Liver (tissue), 3 donors: ENCODE results near the gene FLOT2.

Experiments used
- GABPA ChIP-seq, 2 donors: IDR thresholded peaks in 1 of 2; conservative IDR thresholded peaks in 1 of 2; 2 replicates each; pipeline ENCODE4 v1.6.1; 2016; ENCODE audit warnings: antibody characterized with exemption in 2 of 2, mild to moderate bottlenecking in 1 of 2, moderate library complexity in 1 of 2
- HNF4A ChIP-seq, 2 donors: conservative IDR thresholded peaks; 2 replicates each; pipeline ENCODE4 v1.6.1; 2016; ENCODE audit warnings: antibody characterized with exemption in 2 of 2, mild to moderate bottlenecking in 2 of 2
- TAF1 ChIP-seq: conservative IDR thresholded peaks from 2 replicates; pipeline ENCODE4 v1.6.1; 2016; ENCODE audit warnings: antibody characterized with exemption, mild to moderate bottlenecking
- ZBTB33 ChIP-seq: IDR thresholded peaks from 2 replicates; pipeline ENCODE4 v1.6.1; 2016; ENCODE audit warnings: antibody characterized with exemption
- TF ChIP-seq, protein P1 (sequence below): fragments of 150-350 bp; IDR thresholded peaks from 2 replicates; pipeline ENCODE4 v1.5.1; 2017; ENCODE audit warnings: improper control_type of control experiment, low read depth, low read length; ENCODE audit not compliant: missing input control
- TF ChIP-seq, protein P2 (sequence below): IDR thresholded peaks from 2 replicates; pipeline ENCODE4 v1.6.1; 2016; ENCODE audit warnings: antibody characterized with exemption
- donor health status: healthy.
- donor health status: healthy.

DNA sequence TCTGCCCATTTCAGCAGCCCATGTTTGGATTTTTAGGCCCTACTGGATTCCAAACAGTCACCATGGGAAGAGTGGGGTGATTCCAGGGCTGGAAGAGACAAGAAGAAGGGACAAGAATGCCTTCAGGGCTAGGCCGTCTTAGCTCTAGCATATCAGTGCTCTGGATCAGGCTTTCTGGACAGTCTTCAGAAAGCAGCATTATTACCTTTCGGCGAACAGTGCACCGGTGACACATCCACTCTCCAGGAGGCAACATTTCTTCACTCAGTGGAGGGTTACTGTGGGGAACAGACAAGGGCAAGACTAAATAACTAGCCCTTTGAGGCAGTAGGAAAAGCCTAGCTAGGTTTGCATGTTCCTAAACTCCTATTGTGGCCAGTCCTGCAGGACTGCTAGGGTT, 29.3 kb upstream of the FLOT2 start:
- TF ChIP-seq, protein P1, sequence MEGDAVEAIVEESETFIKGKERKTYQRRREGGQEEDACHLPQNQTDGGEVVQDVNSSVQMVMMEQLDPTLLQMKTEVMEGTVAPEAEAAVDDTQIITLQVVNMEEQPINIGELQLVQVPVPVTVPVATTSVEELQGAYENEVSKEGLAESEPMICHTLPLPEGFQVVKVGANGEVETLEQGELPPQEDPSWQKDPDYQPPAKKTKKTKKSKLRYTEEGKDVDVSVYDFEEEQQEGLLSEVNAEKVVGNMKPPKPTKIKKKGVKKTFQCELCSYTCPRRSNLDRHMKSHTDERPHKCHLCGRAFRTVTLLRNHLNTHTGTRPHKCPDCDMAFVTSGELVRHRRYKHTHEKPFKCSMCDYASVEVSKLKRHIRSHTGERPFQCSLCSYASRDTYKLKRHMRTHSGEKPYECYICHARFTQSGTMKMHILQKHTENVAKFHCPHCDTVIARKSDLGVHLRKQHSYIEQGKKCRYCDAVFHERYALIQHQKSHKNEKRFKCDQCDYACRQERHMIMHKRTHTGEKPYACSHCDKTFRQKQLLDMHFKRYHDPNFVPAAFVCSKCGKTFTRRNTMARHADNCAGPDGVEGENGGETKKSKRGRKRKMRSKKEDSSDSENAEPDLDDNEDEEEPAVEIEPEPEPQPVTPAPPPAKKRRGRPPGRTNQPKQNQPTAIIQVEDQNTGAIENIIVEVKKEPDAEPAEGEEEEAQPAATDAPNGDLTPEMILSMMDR = no peak
- TF ChIP-seq TAF1 (no peak), GABPA (IDR thresholded peaks at IDR 0.05 in 1 of 2, conservative IDR thresholded peaks at IDR 0.05 in 1 of 2) (no peak), ZBTB33 (no peak), HNF4A (conservative IDR thresholded peaks at IDR 0.05) (no peak)
- TF ChIP-seq, protein P2, sequence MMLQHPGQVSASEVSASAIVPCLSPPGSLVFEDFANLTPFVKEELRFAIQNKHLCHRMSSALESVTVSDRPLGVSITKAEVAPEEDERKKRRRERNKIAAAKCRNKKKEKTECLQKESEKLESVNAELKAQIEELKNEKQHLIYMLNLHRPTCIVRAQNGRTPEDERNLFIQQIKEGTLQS = no peak
